Stimulated activated CD8-positive, alpha-beta memory T cell treated with anti-CD3 and anti-CD28 coated beads, Interleukin-12 subunit alpha, Interleukin-12 subunit beta, amount 100 ng/mL, for 1 hour (primary cell): ENCODE results near the gene MALRD1.

Experiments
- DNase-seq: peaks from one replicate; pipeline ENCODE4 v3.0.0-alpha.2; 2020; ENCODE audit warnings: low read depth

Gene MALRD1

GRCh38 chr10:19778996-19779395 is 730.4 kb downstream of the MALRD1 start:
- no peak for DNase-seq

- DNase-seq, result no peak
These were observed 734.0 kb downstream of the MALRD1 start for GRCh38 chr10:19782430-19783089.

- DNase-seq, result no peak
These were observed 735.1 kb downstream of the MALRD1 start for GRCh38 chr10:19783721-19784120.
